Measurements from ENCODE around the gene GMPS.

GMPS gene

DNA sequence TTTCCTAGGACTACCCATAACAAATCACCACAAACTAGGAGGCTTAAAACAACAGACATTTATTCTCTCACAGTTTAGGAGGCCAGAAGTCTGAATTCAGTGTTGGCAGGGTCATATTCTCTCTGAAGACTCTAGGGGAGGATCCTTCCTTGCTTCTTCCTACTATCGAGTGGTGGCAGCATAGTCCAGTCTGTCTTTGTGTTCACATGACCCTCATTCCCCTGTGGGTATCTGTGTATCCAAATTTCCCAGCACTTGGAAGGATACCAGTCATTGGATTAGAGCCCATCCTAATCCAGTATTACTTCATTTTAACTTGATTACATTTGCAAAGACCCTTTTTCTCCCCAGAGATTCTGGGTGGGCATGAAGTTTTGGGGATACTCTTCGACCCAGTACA, 63.8 kb downstream of the GMPS start:
- Histone ChIP-seq H3K9me3 (ENCODE audit: control extremely low read depth in 1 of 5, control insufficient read depth in 4 of 5, insufficient read depth in 2 of 5, low read depth in 1 of 5, low read length in 4 of 5) (no peaks in the 10 kb centered on the region), H3K4me1 (ENCODE audit: control extremely low read depth in 1 of 4, control insufficient read depth in 4 of 4, insufficient read depth in 4 of 4, low read length in 3 of 4) (no peaks in the 10 kb centered on the region), H3K27me3 (replicated peaks in 2 of 5; ENCODE audit: control insufficient read depth in 4 of 5, insufficient read depth in 5 of 5, low read length in 4 of 5) (no peaks in the 10 kb centered on the region), H3K4me3 (ENCODE audit: control insufficient read depth in 1 of 7, extremely low read depth in 1 of 7, insufficient read depth in 4 of 7, low read depth in 2 of 7, low read length in 6 of 7) (no peak overlapping the region), H3K36me3 (ENCODE audit: control insufficient read depth in 4 of 4, insufficient read depth in 4 of 4, low read length in 3 of 4) (peaks cover 21 to 69% (median 42%) of the 10 kb centered on the region in 4 experiments), H3K27ac (ENCODE audit: insufficient read depth in 1 of 2, low read depth in 1 of 2, low read length in 2 of 2, poor library complexity in 1 of 2, severe bottlenecking in 2 of 2) (no peak overlapping the region)
- CTCF ChIA-PET = no interaction called here
- POLR2A ChIA-PET = no interaction called here
- no peak for DNase-seq
- WGBS (ENCODE audit: insufficient coverage) = 100% methylated on average over 1 of the region's 2 CpGs

DNA sequence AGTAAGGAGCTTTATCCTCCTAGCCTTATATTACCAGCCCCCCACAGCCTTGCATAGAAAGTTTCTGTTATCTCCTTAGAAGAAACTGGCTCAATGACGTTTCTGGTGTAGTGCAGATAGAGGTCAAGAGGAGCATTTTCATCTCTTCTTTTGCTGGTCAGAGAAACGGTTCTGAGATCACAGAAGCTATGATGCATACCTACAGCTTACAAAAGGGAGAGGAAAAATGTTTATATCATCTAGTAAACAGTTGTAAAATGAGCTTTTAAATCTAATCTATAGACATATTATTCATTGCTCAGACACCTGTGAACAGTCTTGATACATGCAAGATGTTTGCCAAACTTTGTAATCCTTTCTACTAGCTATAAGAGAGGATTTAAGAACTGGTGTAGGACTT, 68.0 kb downstream of the GMPS start:
- no peak overlapping the region for H3K27ac ChIP-seq (ENCODE audit: insufficient read depth in 1 of 2, low read depth in 1 of 2, low read length in 2 of 2, poor library complexity in 1 of 2, severe bottlenecking in 2 of 2)
- H3K36me3 ChIP-seq (ENCODE audit: control insufficient read depth in 4 of 4, insufficient read depth in 4 of 4, low read length in 3 of 4) = peaks cover 21 to 73% (median 36%) of the 10 kb centered on the region in 4 experiments
- H3K4me1 ChIP-seq (ENCODE audit: control extremely low read depth in 1 of 4, control insufficient read depth in 4 of 4, insufficient read depth in 4 of 4, low read length in 3 of 4) = no peaks in the 10 kb centered on the region
- ChIA-PET CTCF (interaction anchor here (1.2 kb wide), 1 partner anchor 13 kb away, joined by 3 read pairs; no protein-coding TSS in a partner anchor), POLR2A (no interaction called here)
- H3K4me3 ChIP-seq (ENCODE audit: control insufficient read depth in 1 of 7, extremely low read depth in 1 of 7, insufficient read depth in 4 of 7, low read depth in 2 of 7, low read length in 6 of 7) = no peak overlapping the region
- DNase-seq = no peak
- H3K9me3 ChIP-seq (ENCODE audit: control extremely low read depth in 1 of 5, control insufficient read depth in 4 of 5, insufficient read depth in 2 of 5, low read depth in 1 of 5, low read length in 4 of 5) = no peaks in the 10 kb centered on the region
- WGBS (ENCODE audit: insufficient coverage) = no CpG with 5 or more reads among the region's 2 CpGs
- no peaks in the 10 kb centered on the region for H3K27me3 ChIP-seq (replicated peaks in 2 of 5; ENCODE audit: control insufficient read depth in 4 of 5, insufficient read depth in 5 of 5, low read length in 4 of 5)

DNA sequence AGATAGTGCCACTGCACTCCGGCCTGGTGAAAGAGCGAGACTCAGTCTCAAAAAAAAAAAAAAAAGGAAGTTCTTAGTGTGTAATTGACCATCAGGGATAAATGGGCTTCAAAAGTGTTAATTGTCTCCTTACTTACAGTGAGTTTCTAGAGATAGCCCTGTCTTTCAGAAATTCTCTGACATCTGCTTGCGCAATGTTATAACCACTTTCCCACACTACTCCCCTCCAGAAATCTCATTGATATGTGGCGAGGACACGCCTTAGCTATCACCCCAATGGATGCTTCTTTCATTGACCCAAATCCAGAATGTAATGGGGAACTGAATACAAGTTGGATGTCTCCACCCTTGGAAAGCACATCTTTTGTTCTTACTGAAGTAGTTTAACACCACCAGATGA, 70.9 kb downstream of the GMPS start:
- Histone ChIP-seq H3K27ac (ENCODE audit: insufficient read depth in 1 of 2, low read depth in 1 of 2, low read length in 2 of 2, poor library complexity in 1 of 2, severe bottlenecking in 2 of 2) (no peak overlapping the region), H3K36me3 (ENCODE audit: control insufficient read depth in 4 of 4, insufficient read depth in 4 of 4, low read length in 3 of 4) (peaks cover 10 to 43% (median 21%) of the 10 kb centered on the region in 4 experiments), H3K4me1 (ENCODE audit: control extremely low read depth in 1 of 4, control insufficient read depth in 4 of 4, insufficient read depth in 4 of 4, low read length in 3 of 4) (peaks cover 0 to 2% (median 0%) of the 10 kb centered on the region in 4 experiments), H3K27me3 (replicated peaks in 2 of 5; ENCODE audit: control insufficient read depth in 4 of 5, insufficient read depth in 5 of 5, low read length in 4 of 5) (no peaks in the 10 kb centered on the region), H3K4me3 (ENCODE audit: control insufficient read depth in 1 of 7, extremely low read depth in 1 of 7, insufficient read depth in 4 of 7, low read depth in 2 of 7, low read length in 6 of 7) (no peak overlapping the region), H3K9me3 (ENCODE audit: control extremely low read depth in 1 of 5, control insufficient read depth in 4 of 5, insufficient read depth in 2 of 5, low read depth in 1 of 5, low read length in 4 of 5) (no peaks in the 10 kb centered on the region)
- ChIA-PET POLR2A (no interaction called here), CTCF (no interaction called here)
- WGBS (ENCODE audit: insufficient coverage) = 95% methylated on average over 4 of the region's 5 CpGs
- no peak for DNase-seq

DNA sequence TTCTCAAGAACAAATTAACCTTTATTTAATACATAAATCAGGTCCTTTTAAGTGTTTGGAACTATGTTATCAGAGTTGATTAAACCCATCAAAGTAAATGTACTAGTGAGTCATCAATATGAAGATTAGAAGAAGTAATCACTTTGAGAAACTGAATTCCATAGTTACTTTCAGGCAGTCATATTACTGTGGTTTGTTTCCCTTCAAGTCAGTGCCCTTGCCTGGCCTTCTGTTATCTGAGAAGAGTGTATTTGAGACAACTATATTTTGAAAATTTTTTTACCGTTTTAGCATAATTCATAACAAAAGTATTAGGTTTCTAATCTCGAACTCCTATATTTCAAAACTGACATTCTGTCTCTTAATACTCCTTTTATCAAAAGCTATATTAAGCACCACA, 73.6 kb downstream of the GMPS start:
- no CpG with 5 or more reads among the region's 2 CpGs for whole genome bisulfite sequencing (ENCODE audit: insufficient coverage)
- Histone ChIP-seq H3K36me3 (ENCODE audit: control insufficient read depth in 4 of 4, insufficient read depth in 4 of 4, low read length in 3 of 4) (peaks cover 0 to 17% (median 1%) of the 10 kb centered on the region in 4 experiments), H3K4me1 (ENCODE audit: control extremely low read depth in 1 of 4, control insufficient read depth in 4 of 4, insufficient read depth in 4 of 4, low read length in 3 of 4) (peaks cover 0 to 2% (median 0%) of the 10 kb centered on the region in 4 experiments), H3K4me3 (ENCODE audit: control insufficient read depth in 1 of 7, extremely low read depth in 1 of 7, insufficient read depth in 4 of 7, low read depth in 2 of 7, low read length in 6 of 7) (no peak overlapping the region), H3K27ac (ENCODE audit: insufficient read depth in 1 of 2, low read depth in 1 of 2, low read length in 2 of 2, poor library complexity in 1 of 2, severe bottlenecking in 2 of 2) (no peak overlapping the region), H3K27me3 (replicated peaks in 2 of 5; ENCODE audit: control insufficient read depth in 4 of 5, insufficient read depth in 5 of 5, low read length in 4 of 5) (no peaks in the 10 kb centered on the region), H3K9me3 (ENCODE audit: control extremely low read depth in 1 of 5, control insufficient read depth in 4 of 5, insufficient read depth in 2 of 5, low read depth in 1 of 5, low read length in 4 of 5) (no peaks in the 10 kb centered on the region)
- no peak for DNase-seq
- CTCF ChIA-PET = interaction anchor here (0.6 kb wide), 1 partner anchor 50 kb away, joined by 3 read pairs; no protein-coding TSS in a partner anchor
- POLR2A ChIA-PET = no interaction called here

DNA sequence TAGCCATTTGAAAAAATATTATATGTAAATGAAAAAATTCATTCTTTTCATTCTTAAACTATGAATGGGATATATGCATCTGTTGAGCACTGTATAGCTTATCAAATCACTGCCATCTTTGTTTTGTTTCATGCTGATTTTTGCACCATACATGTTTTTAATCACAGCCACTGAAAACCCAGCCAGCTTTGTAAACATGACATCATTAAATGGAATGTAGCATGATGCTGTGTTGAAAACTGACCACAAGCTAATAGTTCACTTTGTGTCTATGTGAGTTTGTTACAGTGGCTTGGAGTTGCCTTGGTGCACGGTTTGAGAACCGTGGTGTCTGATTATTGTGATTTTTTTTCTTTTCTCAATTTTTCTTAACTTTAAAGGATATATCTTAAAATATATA, 75.7 kb downstream of the GMPS start:
- H3K9me3 ChIP-seq (ENCODE audit: control extremely low read depth in 1 of 5, control insufficient read depth in 4 of 5, insufficient read depth in 2 of 5, low read depth in 1 of 5, low read length in 4 of 5) = no peaks in the 10 kb centered on the region
- CTCF ChIA-PET = no interaction called here
- peaks cover 0 to 6% (median 0%) of the 10 kb centered on the region in 4 experiments for H3K36me3 ChIP-seq (ENCODE audit: control insufficient read depth in 4 of 4, insufficient read depth in 4 of 4, low read length in 3 of 4)
- no peak for DNase-seq
- WGBS (ENCODE audit: insufficient coverage) = no CpG with 5 or more reads among the region's 2 CpGs
- no peak overlapping the region for H3K27ac ChIP-seq (ENCODE audit: insufficient read depth in 1 of 2, low read depth in 1 of 2, low read length in 2 of 2, poor library complexity in 1 of 2, severe bottlenecking in 2 of 2)
- H3K4me1 ChIP-seq (ENCODE audit: control extremely low read depth in 1 of 4, control insufficient read depth in 4 of 4, insufficient read depth in 4 of 4, low read length in 3 of 4) = peaks cover 0 to 2% (median 0%) of the 10 kb centered on the region in 4 experiments
- H3K27me3 ChIP-seq (replicated peaks in 2 of 5; ENCODE audit: control insufficient read depth in 4 of 5, insufficient read depth in 5 of 5, low read length in 4 of 5) = no peaks in the 10 kb centered on the region
- POLR2A ChIA-PET = no interaction called here
- no peak overlapping the region for H3K4me3 ChIP-seq (ENCODE audit: control insufficient read depth in 1 of 7, extremely low read depth in 1 of 7, insufficient read depth in 4 of 7, low read depth in 2 of 7, low read length in 6 of 7)

DNA sequence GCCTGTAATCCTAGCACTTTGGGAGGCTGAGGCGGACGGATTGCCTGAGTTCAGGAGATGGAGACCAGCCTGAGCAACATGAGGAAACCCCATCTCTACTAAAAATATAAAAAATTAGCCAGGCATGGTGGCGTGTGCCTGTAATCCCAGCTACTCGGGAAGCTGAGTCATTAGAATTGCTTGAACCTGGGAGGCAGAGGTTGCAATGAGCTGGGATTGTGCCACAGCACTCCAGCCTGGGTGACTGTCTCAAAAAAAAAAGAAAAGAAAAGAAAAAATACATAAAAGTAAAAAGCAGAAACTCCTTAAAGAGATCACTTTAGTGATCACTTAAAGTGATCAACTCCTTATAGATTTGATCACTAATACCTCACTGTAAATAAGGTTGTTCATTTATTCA, 78.0 kb downstream of the GMPS start:
- Histone ChIP-seq H3K4me1 (ENCODE audit: control extremely low read depth in 1 of 4, control insufficient read depth in 4 of 4, insufficient read depth in 4 of 4, low read length in 3 of 4) (peaks cover 0 to 2% (median 0%) of the 10 kb centered on the region in 4 experiments), H3K27ac (ENCODE audit: insufficient read depth in 1 of 2, low read depth in 1 of 2, low read length in 2 of 2, poor library complexity in 1 of 2, severe bottlenecking in 2 of 2) (no peak overlapping the region), H3K4me3 (ENCODE audit: control insufficient read depth in 1 of 7, extremely low read depth in 1 of 7, insufficient read depth in 4 of 7, low read depth in 2 of 7, low read length in 6 of 7) (no peak overlapping the region), H3K27me3 (replicated peaks in 2 of 5; ENCODE audit: control insufficient read depth in 4 of 5, insufficient read depth in 5 of 5, low read length in 4 of 5) (no peaks in the 10 kb centered on the region), H3K9me3 (ENCODE audit: control extremely low read depth in 1 of 5, control insufficient read depth in 4 of 5, insufficient read depth in 2 of 5, low read depth in 1 of 5, low read length in 4 of 5) (peaks cover 0 to 7% (median 0%) of the 10 kb centered on the region in 5 experiments), H3K36me3 (ENCODE audit: control insufficient read depth in 4 of 4, insufficient read depth in 4 of 4, low read length in 3 of 4) (no peaks in the 10 kb centered on the region)
- 100% methylated on average over 3 of the region's 4 CpGs for WGBS (ENCODE audit: insufficient coverage)
- ChIA-PET POLR2A (no interaction called here), CTCF (no interaction called here)
- no peak for DNase-seq

DNA sequence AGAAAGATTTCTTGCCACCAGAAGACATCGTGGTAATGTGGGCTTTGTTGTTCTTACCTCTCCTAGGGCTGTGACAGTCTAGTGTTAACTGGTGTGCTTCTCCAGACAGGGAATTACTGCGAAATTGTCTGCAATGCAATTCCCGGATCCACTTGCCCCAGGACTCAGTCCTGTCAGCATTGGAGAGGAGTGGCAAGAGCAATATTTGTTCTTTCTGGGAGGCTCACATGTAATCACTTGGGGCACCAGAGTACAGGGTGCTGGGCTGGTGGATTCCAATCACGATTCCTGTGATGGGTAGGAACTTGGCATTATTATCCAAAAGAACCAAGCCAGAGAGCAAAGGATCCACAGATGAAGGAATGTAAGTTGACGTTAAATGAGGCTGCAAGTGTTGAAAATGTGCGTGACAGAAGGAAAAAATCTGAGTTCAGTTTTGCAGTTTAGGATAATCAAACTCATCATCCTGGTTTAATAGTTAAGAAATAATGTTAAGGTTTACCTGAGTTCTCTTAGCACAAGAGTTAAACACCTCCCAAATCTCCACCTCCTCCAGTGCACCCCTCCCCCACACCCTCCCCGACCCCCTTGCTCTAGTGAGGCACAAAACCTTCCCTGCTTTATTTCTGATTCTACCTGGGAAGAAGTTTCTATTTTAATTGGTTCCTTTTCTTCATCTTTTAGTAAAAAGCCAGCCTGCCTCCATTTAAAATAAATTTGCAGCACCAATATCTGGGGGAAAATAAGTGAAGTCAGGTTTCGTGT, 79.2 kb downstream of the GMPS start:
- Histone ChIP-seq H3K36me3 (ENCODE audit: control insufficient read depth in 4 of 4, insufficient read depth in 4 of 4, low read length in 3 of 4) (no peaks in the 10 kb centered on the region), H3K4me1 (ENCODE audit: control extremely low read depth in 1 of 4, control insufficient read depth in 4 of 4, insufficient read depth in 4 of 4, low read length in 3 of 4) (no peaks in the 10 kb centered on the region), H3K9me3 (ENCODE audit: control extremely low read depth in 1 of 5, control insufficient read depth in 4 of 5, insufficient read depth in 2 of 5, low read depth in 1 of 5, low read length in 4 of 5) (peaks cover 0 to 7% (median 0%) of the 10 kb centered on the region in 5 experiments), H3K4me3 (ENCODE audit: control insufficient read depth in 1 of 7, extremely low read depth in 1 of 7, insufficient read depth in 4 of 7, low read depth in 2 of 7, low read length in 6 of 7) (no peak overlapping the region), H3K27ac (ENCODE audit: insufficient read depth in 1 of 2, low read depth in 1 of 2, low read length in 2 of 2, poor library complexity in 1 of 2, severe bottlenecking in 2 of 2) (no peak overlapping the region), H3K27me3 (replicated peaks in 2 of 5; ENCODE audit: control insufficient read depth in 4 of 5, insufficient read depth in 5 of 5, low read length in 4 of 5) (no peaks in the 10 kb centered on the region)
- no peak for DNase-seq
- WGBS (ENCODE audit: insufficient coverage) = 97% methylated on average over 4 of the region's 8 CpGs
- ChIA-PET CTCF (no interaction called here), POLR2A (no interaction called here)

Measured in common myeloid progenitor, CD34-positive (primary cell).